ENCODE measurements around the gene ZNF423.
"Not testable (repeated sequence)": the region's sequence is repeated elsewhere in the genome, so short reads cannot be mapped to it uniquely, and the experiment has no call there.

Gene ZNF423

GRCh38 chr16:49562894-49563293 lies 293.0 kb downstream of the ZNF423 start:
- peaks cover 32% of the 10 kb centered on the region for H3K4me1 ChIP-seq (ENCODE audit: control insufficient read depth, insufficient read depth, low read length)
- H3K27ac ChIP-seq (ENCODE audit: insufficient read depth, low read depth, low read length, poor library complexity, severe bottlenecking), result not testable (repeated sequence)
- 94 to 97% methylated on average over 8 of the region's 8 CpGs for WGBS, 2 experiments

GRCh38 chr16:49562228-49562627 lies 293.7 kb downstream of the ZNF423 start:
- 94 to 98% methylated on average over 3 of the region's 3 CpGs for WGBS, 2 experiments
- no peaks in the 10 kb centered on the region for H3K36me3 ChIP-seq (ENCODE audit: control insufficient read depth, insufficient read depth, low read length)
- H3K27ac ChIP-seq (ENCODE audit: insufficient read depth, low read depth, low read length, poor library complexity, severe bottlenecking), result no peak overlapping the region
- H3K4me3 ChIP-seq (ENCODE audit: insufficient read depth, low read depth, low read length), result no peak overlapping the region
- H3K27me3 ChIP-seq (ENCODE audit: control insufficient read depth, insufficient read depth, low read length, poor library complexity, severe bottlenecking), result no peaks in the 10 kb centered on the region
- peaks cover 37% of the 10 kb centered on the region for H3K4me1 ChIP-seq (ENCODE audit: control insufficient read depth, insufficient read depth, low read length)
- H3K9me3 ChIP-seq (ENCODE audit: control insufficient read depth, low read length), result no peaks in the 10 kb centered on the region

More at GRCh38 chr16:49562894-49563293, 293.0 kb downstream of the ZNF423 start:
- not testable (repeated sequence) for H3K9me3 ChIP-seq (ENCODE audit: control insufficient read depth, low read length); H3K4me3 ChIP-seq (ENCODE audit: insufficient read depth, low read depth, low read length); H3K36me3 ChIP-seq (ENCODE audit: control insufficient read depth, insufficient read depth, low read length); H3K27me3 ChIP-seq (ENCODE audit: control insufficient read depth, insufficient read depth, low read length, poor library complexity, severe bottlenecking)

DNA sequence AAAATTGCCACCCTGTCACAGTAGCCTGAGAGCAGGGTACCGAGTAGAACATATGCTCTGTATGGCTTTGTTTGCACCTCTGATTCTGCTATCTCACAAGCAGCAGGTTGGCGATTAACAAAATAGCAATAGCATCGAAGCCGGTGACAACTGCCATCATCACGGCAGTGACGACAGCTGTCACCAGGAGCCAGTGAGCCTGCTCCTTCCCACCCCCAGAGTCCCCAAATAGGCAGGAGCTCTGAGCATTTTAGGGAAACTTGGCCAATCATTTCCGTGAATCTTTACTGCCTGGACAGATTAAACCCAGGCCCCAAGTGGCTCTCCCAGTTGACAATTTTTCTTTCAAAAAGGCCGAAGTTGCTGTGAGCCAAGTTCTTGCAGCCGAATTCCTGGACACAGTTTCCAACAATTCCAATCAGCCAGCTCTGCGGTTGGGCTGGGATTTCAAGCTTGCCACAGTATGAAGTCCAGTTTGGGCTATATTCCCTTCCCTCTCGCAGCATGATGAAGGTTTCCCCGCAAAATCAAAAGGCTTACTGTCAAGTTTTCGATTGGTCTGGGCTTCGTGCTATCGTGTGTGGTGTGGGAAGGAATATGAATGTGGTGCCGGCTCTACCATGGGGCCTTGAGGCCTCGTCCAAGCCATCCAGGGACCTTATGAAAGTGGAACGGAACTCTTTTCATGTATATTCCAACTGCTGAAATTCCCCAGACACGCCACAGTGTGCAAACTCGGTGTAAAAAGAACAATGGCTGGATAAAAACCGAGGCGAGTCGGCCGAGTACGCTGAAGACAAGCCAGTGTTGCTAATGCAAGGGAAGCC lies 295.7 kb downstream of the ZNF423 start:
- 95% methylated on average over 25 of the region's 25 CpGs for WGBS, 2 experiments
- no peak overlapping the region for H3K27ac ChIP-seq (ENCODE audit: insufficient read depth, low read depth, low read length, poor library complexity, severe bottlenecking)
- H3K9me3 ChIP-seq (ENCODE audit: control insufficient read depth, low read length), result no peaks in the 10 kb centered on the region
- no peaks in the 10 kb centered on the region for H3K36me3 ChIP-seq (ENCODE audit: control insufficient read depth, insufficient read depth, low read length)
- H3K4me3 ChIP-seq (ENCODE audit: insufficient read depth, low read depth, low read length), result no peak overlapping the region
- H3K27me3 ChIP-seq (ENCODE audit: control insufficient read depth, insufficient read depth, low read length, poor library complexity, severe bottlenecking), result no peaks in the 10 kb centered on the region
- peaks cover 28% of the 10 kb centered on the region for H3K4me1 ChIP-seq (ENCODE audit: control insufficient read depth, insufficient read depth, low read length)

GRCh38 chr16:49559242-49559641 lies 296.7 kb downstream of the ZNF423 start:
- H3K4me3 ChIP-seq (ENCODE audit: insufficient read depth, low read depth, low read length), result no peak overlapping the region
- WGBS, 2 experiments, result 79 to 87% methylated on average over 4 of the region's 4 CpGs
- no peaks in the 10 kb centered on the region for H3K9me3 ChIP-seq (ENCODE audit: control insufficient read depth, low read length)
- no peak overlapping the region for H3K27ac ChIP-seq (ENCODE audit: insufficient read depth, low read depth, low read length, poor library complexity, severe bottlenecking)
- no peaks in the 10 kb centered on the region for H3K36me3 ChIP-seq (ENCODE audit: control insufficient read depth, insufficient read depth, low read length)
- no peaks in the 10 kb centered on the region for H3K27me3 ChIP-seq (ENCODE audit: control insufficient read depth, insufficient read depth, low read length, poor library complexity, severe bottlenecking)
- H3K4me1 ChIP-seq (ENCODE audit: control insufficient read depth, insufficient read depth, low read length), result peaks cover 22% of the 10 kb centered on the region

GRCh38 chr16:49558451-49558850 lies 297.5 kb downstream of the ZNF423 start:
- 92 to 97% methylated on average over 2 of the region's 2 CpGs for WGBS, 2 experiments
- H3K27me3 ChIP-seq (ENCODE audit: control insufficient read depth, insufficient read depth, low read length, poor library complexity, severe bottlenecking), result no peaks in the 10 kb centered on the region
- H3K4me3 ChIP-seq (ENCODE audit: insufficient read depth, low read depth, low read length), result no peak overlapping the region
- H3K27ac ChIP-seq (ENCODE audit: insufficient read depth, low read depth, low read length, poor library complexity, severe bottlenecking), result no peak overlapping the region
- peaks cover 22% of the 10 kb centered on the region for H3K4me1 ChIP-seq (ENCODE audit: control insufficient read depth, insufficient read depth, low read length)
- H3K36me3 ChIP-seq (ENCODE audit: control insufficient read depth, insufficient read depth, low read length), result no peaks in the 10 kb centered on the region
- H3K9me3 ChIP-seq (ENCODE audit: control insufficient read depth, low read length), result no peaks in the 10 kb centered on the region

- peak overlapping the region; percentile 7 for H3K4me3 ChIP-seq (ENCODE audit: insufficient read depth, low read depth, low read length)
- H3K4me1 ChIP-seq (ENCODE audit: control insufficient read depth, insufficient read depth, low read length), result peaks cover 22% of the 10 kb centered on the region
- no peaks in the 10 kb centered on the region for H3K36me3 ChIP-seq (ENCODE audit: control insufficient read depth, insufficient read depth, low read length)
- WGBS, 2 experiments, result 6 to 7% methylated on average over 22 of the region's 23 CpGs
- H3K9me3 ChIP-seq (ENCODE audit: control insufficient read depth, low read length), result no peaks in the 10 kb centered on the region
- H3K27ac ChIP-seq (ENCODE audit: insufficient read depth, low read depth, low read length, poor library complexity, severe bottlenecking), result peak overlapping the region; percentile 64
- no peaks in the 10 kb centered on the region for H3K27me3 ChIP-seq (ENCODE audit: control insufficient read depth, insufficient read depth, low read length, poor library complexity, severe bottlenecking)
These were observed 299.1 kb downstream of the ZNF423 start for GRCh38 chr16:49556606-49557446.

GRCh38 chr16:49556249-49556605 lies 299.7 kb downstream of the ZNF423 start:
- peaks cover 22% of the 10 kb centered on the region for H3K4me1 ChIP-seq (ENCODE audit: control insufficient read depth, insufficient read depth, low read length)
- 74 to 78% methylated on average over 4 of the region's 4 CpGs for WGBS, 2 experiments

GRCh38 chr16:49554681-49555080 lies 301.2 kb downstream of the ZNF423 start:
- Histone ChIP-seq H3K27me3 (ENCODE audit: control insufficient read depth, insufficient read depth, low read length, poor library complexity, severe bottlenecking) (no peaks in the 10 kb centered on the region), H3K4me3 (ENCODE audit: insufficient read depth, low read depth, low read length) (no peak overlapping the region), H3K9me3 (ENCODE audit: control insufficient read depth, low read length) (no peaks in the 10 kb centered on the region), H3K4me1 (ENCODE audit: control insufficient read depth, insufficient read depth, low read length) (peaks cover 17% of the 10 kb centered on the region), H3K36me3 (ENCODE audit: control insufficient read depth, insufficient read depth, low read length) (no peaks in the 10 kb centered on the region), H3K27ac (ENCODE audit: insufficient read depth, low read depth, low read length, poor library complexity, severe bottlenecking) (no peak overlapping the region)
- WGBS, 2 experiments, result 95 to 96% methylated on average over 3 of the region's 3 CpGs

More at GRCh38 chr16:49556249-49556605, 299.7 kb downstream of the ZNF423 start:
- no peaks in the 10 kb centered on the region for H3K9me3 ChIP-seq (ENCODE audit: control insufficient read depth, low read length)
- no peak overlapping the region for H3K27ac ChIP-seq (ENCODE audit: insufficient read depth, low read depth, low read length, poor library complexity, severe bottlenecking)
- no peaks in the 10 kb centered on the region for H3K36me3 ChIP-seq (ENCODE audit: control insufficient read depth, insufficient read depth, low read length)
- no peaks in the 10 kb centered on the region for H3K27me3 ChIP-seq (ENCODE audit: control insufficient read depth, insufficient read depth, low read length, poor library complexity, severe bottlenecking)
- H3K4me3 ChIP-seq (ENCODE audit: insufficient read depth, low read depth, low read length), result no peak overlapping the region

GRCh38 chr16:49552313-49552928 lies 303.5 kb downstream of the ZNF423 start:
- Histone ChIP-seq H3K9me3 (ENCODE audit: control insufficient read depth, low read length) (no peaks in the 10 kb centered on the region), H3K4me3 (ENCODE audit: insufficient read depth, low read depth, low read length) (no peak overlapping the region), H3K4me1 (ENCODE audit: control insufficient read depth, insufficient read depth, low read length) (peaks cover 21% of the 10 kb centered on the region), H3K27me3 (ENCODE audit: control insufficient read depth, insufficient read depth, low read length, poor library complexity, severe bottlenecking) (no peaks in the 10 kb centered on the region), H3K36me3 (ENCODE audit: control insufficient read depth, insufficient read depth, low read length) (no peaks in the 10 kb centered on the region), H3K27ac (ENCODE audit: insufficient read depth, low read depth, low read length, poor library complexity, severe bottlenecking) (no peak overlapping the region)
- WGBS, 2 experiments, result 92 to 93% methylated on average over 10 of the region's 10 CpGs

GRCh38 chr16:49550666-49551065 lies 305.2 kb downstream of the ZNF423 start:
- Histone ChIP-seq H3K27me3 (ENCODE audit: control insufficient read depth, insufficient read depth, low read length, poor library complexity, severe bottlenecking) (no peaks in the 10 kb centered on the region), H3K9me3 (ENCODE audit: control insufficient read depth, low read length) (no peaks in the 10 kb centered on the region), H3K27ac (ENCODE audit: insufficient read depth, low read depth, low read length, poor library complexity, severe bottlenecking) (no peak overlapping the region), H3K36me3 (ENCODE audit: control insufficient read depth, insufficient read depth, low read length) (no peaks in the 10 kb centered on the region), H3K4me1 (ENCODE audit: control insufficient read depth, insufficient read depth, low read length) (peaks cover 30% of the 10 kb centered on the region), H3K4me3 (ENCODE audit: insufficient read depth, low read depth, low read length) (no peak overlapping the region)
- WGBS, 2 experiments, result 94 to 96% methylated on average over 6 of the region's 6 CpGs

Measured in ectodermal cell (in vitro differentiated cells).